IMR-90 (cell line): ENCODE results near the gene CHRM4. TPM values are rescaled to one million over a fixed set of nuclear protein-coding genes. Genes with fewer than 3 reads are reported as not detected.

Experiments
- ATAC-seq: fragments of 200-7000 bp; cut with Tn5 transposase; 2 replicates; pipeline ENCODE4 v1.9.1; 2020; ENCODE audit warnings: low read depth, mild to moderate bottlenecking, moderate library complexity
- BruUV-seq: library from RNA; stranded (reverse); fragments of 400-500 nt; replicated peaks from 2 replicates; lab custom pipeline; 2021; lab: Mats Ljungman, UMichigan
- CTCF ChIA-PET: fragments of 300-600 bp; formaldehyde crosslinking; extraction: SDS; loops from one replicate; lab custom pipeline; 2021; ENCODE audit warnings: antibody characterized with exemption; lab: Yijun Ruan, JAX
- POLR2A ChIA-PET: fragments of 300-600 bp; sonication (Branson Sonifier 250); formaldehyde crosslinking; loops from one replicate; lab custom pipeline; 2022; ENCODE audit warnings: antibody characterized with exemption; ENCODE audit not compliant: unreplicated experiment; lab: Charles Lee
- DNase-seq: peaks from one replicate; pipeline ENCODE4 v3.0.0; 2013
- H2AFZ ChIP-seq: replicated peaks from 2 replicates; pipeline ENCODE3; 2013; ENCODE audit warnings: low read length, mild to moderate bottlenecking; ENCODE audit not compliant: poor library complexity
- H2AK5ac ChIP-seq: 2 replicates; pipeline ENCODE4 v1.6.1; 2013; ENCODE audit warnings: low read depth, low read length, inconsistent platforms
- H2AK9ac ChIP-seq: replicated peaks from 2 replicates; pipeline ENCODE3; 2013; ENCODE audit warnings: mild to moderate bottlenecking, low read depth, low read length, moderate library complexity; ENCODE audit not compliant: poor library complexity
- H2BK120ac ChIP-seq: 2 replicates; pipeline ENCODE4 v1.6.1; 2013; ENCODE audit warnings: low read depth, low read length, inconsistent platforms
- H2BK15ac ChIP-seq: 3 replicates; pipeline ENCODE4 v1.6.1; 2013; ENCODE audit warnings: low read depth, low read length, inconsistent platforms
- H2BK20ac ChIP-seq: 2 replicates; pipeline ENCODE4 v1.6.1; 2013; ENCODE audit warnings: low read depth, mild to moderate bottlenecking, inconsistent platforms, low read length, moderate library complexity
- H2BK5ac ChIP-seq: 2 replicates; pipeline ENCODE4 v1.6.1; 2013; ENCODE audit warnings: mild to moderate bottlenecking, low read depth, low read length, inconsistent platforms; ENCODE audit not compliant: poor library complexity, severe bottlenecking
- H3K14ac ChIP-seq: replicated peaks from 2 replicates; pipeline ENCODE4 v1.6.1; 2013; ENCODE audit warnings: low read depth, low read length, inconsistent platforms
- H3K18ac ChIP-seq: 2 replicates; pipeline ENCODE4 v1.6.1; 2013; ENCODE audit warnings: low read depth, low read length, control low read depth
- H3K23ac ChIP-seq: 2 replicates; pipeline ENCODE4 v1.6.1; 2013; ENCODE audit warnings: low read depth, low read length, inconsistent platforms
- H3K27ac ChIP-seq: 2 replicates; pipeline ENCODE4 v1.5.1; 2013; ENCODE audit warnings: mild to moderate bottlenecking, control low read depth, low read length; ENCODE audit not compliant: insufficient read depth
- H3K27me3 ChIP-seq: 2 replicates; pipeline ENCODE4 v1.6.1; 2013; ENCODE audit warnings: low read length; ENCODE audit not compliant: control insufficient read depth, insufficient read depth
- H3K36me3 ChIP-seq: 2 replicates; pipeline ENCODE4 v1.6.1; 2013; ENCODE audit warnings: low read length, mixed read lengths; ENCODE audit not compliant: control insufficient read depth, insufficient read depth
- H3K4ac ChIP-seq: 2 replicates; pipeline ENCODE4 v1.6.1; 2013; ENCODE audit warnings: low read depth, low read length, inconsistent platforms
- H3K4me1 ChIP-seq: 2 replicates; pipeline ENCODE4 v1.6.1; 2013; ENCODE audit warnings: low read length, mixed read lengths; ENCODE audit not compliant: control insufficient read depth, insufficient read depth
- H3K4me2 ChIP-seq: 2 replicates; pipeline ENCODE4 v1.6.1; 2013; ENCODE audit warnings: low read depth, mild to moderate bottlenecking, control low read depth, low read length, moderate library complexity
- H3K4me3 ChIP-seq: 2 replicates; pipeline ENCODE4 v1.5.1; 2013; ENCODE audit warnings: low read depth, mild to moderate bottlenecking, control low read depth, low read length, moderate library complexity; ENCODE audit not compliant: insufficient read depth
- H3K56ac ChIP-seq: 2 replicates; pipeline ENCODE4 v1.6.1; 2013; ENCODE audit warnings: low read length, inconsistent platforms; ENCODE audit not compliant: insufficient read depth; ENCODE audit errors: extremely low read depth
- H3K79me1 ChIP-seq, 2 experiments: 2 replicates each; pipeline ENCODE4 v1.6.1; 2013; ENCODE audit warnings: low read length in 2 of 2, inconsistent platforms in 1 of 2, low read depth in 1 of 2
- H3K9ac ChIP-seq: 2 replicates; pipeline ENCODE4 v1.6.1; 2013; ENCODE audit warnings: low read depth, low read length, control low read depth
- H3K9me1 ChIP-seq: 2 replicates; pipeline ENCODE4 v1.6.1; 2013; ENCODE audit warnings: low read length, inconsistent platforms; ENCODE audit not compliant: insufficient read depth
- H3K9me3 ChIP-seq: 2 replicates; pipeline ENCODE4 v1.6.1; 2013; ENCODE audit warnings: low read length; ENCODE audit not compliant: control insufficient read depth, insufficient read depth
- H4K20me1 ChIP-seq: 2 replicates; pipeline ENCODE4 v1.6.1; 2013; ENCODE audit warnings: low read length, inconsistent platforms; ENCODE audit not compliant: insufficient read depth
- H4K5ac ChIP-seq: 2 replicates; pipeline ENCODE4 v1.6.1; 2013; ENCODE audit warnings: mild to moderate bottlenecking, low read depth, low read length, control low read depth
- H4K8ac ChIP-seq, 2 experiments: 2 replicates each; pipeline ENCODE4 v1.6.1; 2013; ENCODE audit warnings: low read depth in 2 of 2, low read length in 2 of 2, control low read depth in 1 of 2, inconsistent platforms in 1 of 2
- H4K91ac ChIP-seq: 2 replicates; pipeline ENCODE4 v1.6.1; 2013; ENCODE audit warnings: low read depth, low read length, inconsistent platforms; ENCODE audit not compliant: insufficient read depth
- ELK1 ChIP-seq: fragments of 150-350 bp; IDR thresholded peaks from 2 replicates; pipeline ENCODE4 v1.6.1; 2016; ENCODE audit warnings: low read depth, mild to moderate bottlenecking, low read length, moderate library complexity, borderline replicate concordance
- MXI1 ChIP-seq: IDR thresholded peaks from 2 replicates; pipeline ENCODE4 v1.6.1; 2012; ENCODE audit warnings: low read depth, mild to moderate bottlenecking, low read length, moderate library complexity, borderline replicate concordance
- POLR2A ChIP-seq: IDR thresholded peaks from 2 replicates; pipeline ENCODE4 v1.6.1; 2012; ENCODE audit warnings: mild to moderate bottlenecking, low read depth, low read length
- RAD21 ChIP-seq: IDR thresholded peaks from 2 replicates; pipeline ENCODE4 v1.6.1; 2012; ENCODE audit warnings: low read length, improper control_type of control experiment
- RCOR1 ChIP-seq: IDR thresholded peaks from 2 replicates; pipeline ENCODE4 v1.6.1; 2012; ENCODE audit warnings: mild to moderate bottlenecking, low read length, improper control_type of control experiment; ENCODE audit not compliant: insufficient replicate concordance
- RFX5 ChIP-seq: IDR thresholded peaks from 2 replicates; pipeline ENCODE4 v1.8.0; 2012; ENCODE audit warnings: low read depth, mild to moderate bottlenecking, low read length, moderate library complexity
- USF2 ChIP-seq: fragments of 150-350 bp; IDR thresholded peaks from 2 replicates; pipeline ENCODE4 v1.6.1; 2017; ENCODE audit warnings: mild to moderate bottlenecking, antibody characterized with exemption, low read length, low read depth
- WGBS, 2 experiments: methylation state at CpG; one replicate each; pipeline versions ENCODE4 v1.1.5 to v1.1.7; 2013; ENCODE audit warnings: missing lambda C conversion rate in 2 of 2; ENCODE audit not compliant: insufficient read length in 1 of 2; ENCODE audit errors: extremely low coverage in 2 of 2; 5-methylcytosine and 5-hydroxymethylcytosine counted together
- dilution Hi-C: fragments of 300-500 bp; cut with HindIII; formaldehyde crosslinking; loops from one replicate; pipeline ENCODE4 v1.14.3; 2018; ENCODE audit warnings: low sequenced_read_pairs; ENCODE audit not compliant: unreplicated experiment
- in situ Hi-C: fragments of 300-500 bp; cut with MboI; formaldehyde crosslinking; loops from 3 replicates; pipeline ENCODE4 v1.14.3; 2019; ENCODE audit warnings: low sequenced_read_pairs, inconsistent platforms, mixed read lengths
- intact Hi-C: fragments of 100-400 bp; cut with micrococcal nuclease; formaldehyde crosslinking; loops from 2 replicates; pipeline ENCODE4 v1.10.0; 2022
- polyA plus RNA-seq, 3 experiments: library from polyadenylated mRNA; depleted of rRNA; stranded (reverse); fragments of >200 nt; gene quantifications; 2 replicates each; pipeline ENCODE4 v1.2.3, GENCODE V29; 2012; ENCODE audit warnings: low replicate concordance in 1 of 3
- total RNA-seq: library from RNA; depleted of rRNA; stranded (reverse); fragments of >200 nt; gene quantifications from 2 replicates; pipeline ENCODE4 v1.2.3, GENCODE V29; 2012
- TF ChIP-seq, protein P1 (sequence below): conservative IDR thresholded peaks from 2 replicates; pipeline ENCODE4 v1.5.1; 2012; ENCODE audit warnings: mild to moderate bottlenecking, low read depth, low read length, improper control_type of control experiment

CHRM4 gene
- total and polyA plus RNA-seq, 2 of the 4 experiments (the other 2 are of a cell fraction), result 0.09 to 0.18 TPM

- no TSS peak for BruUV-seq
- no peak overlapping the region for H2AK9ac ChIP-seq
These were observed 19.5 kb downstream of the CHRM4 start for GRCh38 chr11:46372086-46372485.

More at GRCh38 chr11:46372086-46372485, 19.5 kb downstream of the CHRM4 start:
- 0 out of 2 replicates have a peak, but pooled peaks cover 4% of the 10 kb centered on the region for H3K9me1 ChIP-seq
- H2BK120ac ChIP-seq, result no peak overlapping the region
- dilution Hi-C loops (no loop called here), intact Hi-C loops (no loop called here), in situ Hi-C loops (no loop called here)
- WGBS, 2 experiments, result no CpG with 5 or more reads among the region's 10 CpGs
- H4K91ac ChIP-seq, result no peak overlapping the region
- no peak overlapping the region for H4K5ac ChIP-seq
- peaks cover 0 to 30% of the 10 kb centered on the region in 2 experiments; a peak in 3 of 4 replicates for H3K79me1 ChIP-seq
- no peak overlapping the region for H2BK20ac ChIP-seq
- ATAC-seq (no peak), DNase-seq (no peak)
- H2AK5ac ChIP-seq, result no peak overlapping the region
- H3K4ac ChIP-seq, result no peak overlapping the region
- no peak overlapping the region for H3K4me3 ChIP-seq
- H3K27ac ChIP-seq, result no peak overlapping the region
- peaks cover 9% of the 10 kb centered on the region; the same call in 1 of the 2 replicates for H3K4me1 ChIP-seq
- no peak overlapping the region for H2BK5ac ChIP-seq
- H2BK15ac ChIP-seq, result no peak overlapping the region
- ChIA-PET POLR2A (no interaction called here), CTCF (no interaction called here)
- peaks cover 42% of the 10 kb centered on the region for H3K36me3 ChIP-seq
- TF ChIP-seq MXI1 (no peak), USF2 (no peak), RFX5 (no peak), RCOR1 (no peak), POLR2A (no peak), RAD21 (no peak), ELK1 (no peak)
- TF ChIP-seq, protein P1, sequence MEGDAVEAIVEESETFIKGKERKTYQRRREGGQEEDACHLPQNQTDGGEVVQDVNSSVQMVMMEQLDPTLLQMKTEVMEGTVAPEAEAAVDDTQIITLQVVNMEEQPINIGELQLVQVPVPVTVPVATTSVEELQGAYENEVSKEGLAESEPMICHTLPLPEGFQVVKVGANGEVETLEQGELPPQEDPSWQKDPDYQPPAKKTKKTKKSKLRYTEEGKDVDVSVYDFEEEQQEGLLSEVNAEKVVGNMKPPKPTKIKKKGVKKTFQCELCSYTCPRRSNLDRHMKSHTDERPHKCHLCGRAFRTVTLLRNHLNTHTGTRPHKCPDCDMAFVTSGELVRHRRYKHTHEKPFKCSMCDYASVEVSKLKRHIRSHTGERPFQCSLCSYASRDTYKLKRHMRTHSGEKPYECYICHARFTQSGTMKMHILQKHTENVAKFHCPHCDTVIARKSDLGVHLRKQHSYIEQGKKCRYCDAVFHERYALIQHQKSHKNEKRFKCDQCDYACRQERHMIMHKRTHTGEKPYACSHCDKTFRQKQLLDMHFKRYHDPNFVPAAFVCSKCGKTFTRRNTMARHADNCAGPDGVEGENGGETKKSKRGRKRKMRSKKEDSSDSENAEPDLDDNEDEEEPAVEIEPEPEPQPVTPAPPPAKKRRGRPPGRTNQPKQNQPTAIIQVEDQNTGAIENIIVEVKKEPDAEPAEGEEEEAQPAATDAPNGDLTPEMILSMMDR, result no peak
- no peak overlapping the region for H2AFZ ChIP-seq
- no peak overlapping the region for H3K56ac ChIP-seq
- peaks cover 12% of the 10 kb centered on the region for H4K20me1 ChIP-seq
- H3K27me3 ChIP-seq, result no peaks in the 10 kb centered on the region
- no peak overlapping the region for H3K14ac ChIP-seq
- no peak overlapping the region for H3K23ac ChIP-seq
- no peak overlapping the region for H3K18ac ChIP-seq
- no peaks in the 10 kb centered on the region for H3K9me3 ChIP-seq
- no peak overlapping the region for H3K9ac ChIP-seq
- H3K4me2 ChIP-seq, result no peak overlapping the region
- no peak overlapping the region for H4K8ac ChIP-seq
